HL-60/S4 (cell line): Measurements from ENCODE around the gene TRABD2B.

Source experiments
- in situ Hi-C: fragments of 300-500 bp; cut with MboI; formaldehyde crosslinking; loops from 2 replicates; pipeline ENCODE4 v1.14.3; 2022; ENCODE audit warnings: low sequenced_read_pairs

TRABD2B gene

DNA sequence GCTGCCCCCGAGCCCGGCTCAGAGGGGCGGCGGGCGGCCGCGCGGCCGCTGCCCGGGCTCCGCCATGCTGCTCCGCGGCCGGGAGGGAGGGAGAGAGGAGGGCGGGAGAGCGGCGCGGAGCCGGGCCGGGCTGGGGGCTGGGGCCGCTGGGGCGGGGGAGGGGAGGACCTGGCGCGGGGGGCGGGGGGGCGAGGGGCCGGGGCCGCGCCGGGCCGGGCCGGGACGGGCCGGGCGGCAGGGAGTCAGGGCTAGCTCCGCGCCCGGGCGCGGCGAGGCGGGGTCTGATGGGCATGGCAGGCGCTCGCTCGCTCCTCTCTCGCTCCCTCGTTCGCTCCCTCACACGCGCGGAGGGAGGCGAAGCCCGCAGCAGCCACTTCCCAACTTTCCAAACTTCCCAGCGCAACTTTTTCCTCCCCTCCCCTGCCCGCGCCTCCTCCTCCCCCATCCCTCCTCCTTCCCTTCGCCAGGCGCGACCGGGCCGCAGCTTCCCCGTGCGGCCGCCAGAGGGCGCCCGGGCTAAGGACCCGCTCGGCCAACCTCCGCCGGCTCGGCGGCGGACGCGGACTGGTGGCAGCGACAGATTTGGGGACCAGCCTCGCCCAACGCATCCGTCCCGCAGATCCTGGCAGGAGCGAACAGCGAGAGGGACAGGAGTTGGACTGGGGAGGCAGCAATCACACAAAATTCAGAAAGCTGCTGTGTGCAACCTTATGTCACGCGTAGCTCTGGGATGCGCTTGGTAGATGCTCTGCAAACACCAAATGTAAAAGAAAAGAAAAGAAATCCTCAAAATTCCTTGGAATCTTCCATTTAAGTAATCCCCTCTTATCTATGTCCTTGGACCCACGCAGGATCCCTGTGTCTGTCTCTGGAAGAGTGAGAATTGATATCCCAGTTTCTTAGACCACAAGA is at the start of gene TRABD2B:
Gene TRABD2B (minus strand): TSS at position 97 of the 912 bp plus-strand sequence.
- in situ Hi-C loops = no loop called here

DNA sequence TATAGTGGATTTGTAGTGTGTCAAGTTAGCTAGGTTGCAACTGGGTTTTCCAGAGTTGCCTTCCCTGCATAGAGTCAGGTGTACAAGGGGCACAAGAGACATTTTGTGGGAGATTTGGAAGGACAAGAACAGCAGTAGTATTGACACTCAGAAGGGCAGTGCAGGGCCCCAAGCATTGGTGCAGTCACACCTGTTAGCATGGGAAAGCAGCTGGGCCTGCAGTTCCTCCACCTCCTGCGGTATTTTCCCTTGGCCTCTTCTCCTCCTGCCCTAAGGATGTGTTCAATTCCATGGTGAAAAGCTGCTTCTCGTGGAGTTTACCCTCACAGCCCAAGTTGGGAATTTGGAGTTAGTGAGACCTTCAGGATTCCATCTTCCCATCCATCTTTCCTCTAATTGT is 47.1 kb upstream of the TRABD2B start:
- in situ Hi-C loops = no loop called here

DNA sequence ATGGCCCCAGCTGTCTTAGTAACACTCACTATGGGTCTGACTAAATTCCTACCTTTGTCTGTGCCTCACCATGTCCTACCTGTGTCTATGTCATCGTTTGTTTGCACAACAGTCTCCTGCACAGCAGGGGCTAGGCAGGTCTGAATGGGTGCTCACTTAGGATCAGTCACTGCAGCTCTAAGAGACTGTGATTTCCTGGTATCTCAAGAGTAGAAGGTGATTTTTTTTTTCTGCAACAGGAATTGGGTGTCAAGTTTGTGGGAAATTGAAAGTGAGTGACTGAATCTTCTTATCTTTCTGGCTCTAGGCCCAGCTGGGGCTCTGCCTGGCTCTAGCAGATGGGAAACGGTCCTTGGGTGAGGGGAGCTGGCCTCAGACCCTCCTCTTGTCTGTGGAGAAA is 46.4 kb upstream of the TRABD2B start:
- in situ Hi-C loops = no loop called here

DNA sequence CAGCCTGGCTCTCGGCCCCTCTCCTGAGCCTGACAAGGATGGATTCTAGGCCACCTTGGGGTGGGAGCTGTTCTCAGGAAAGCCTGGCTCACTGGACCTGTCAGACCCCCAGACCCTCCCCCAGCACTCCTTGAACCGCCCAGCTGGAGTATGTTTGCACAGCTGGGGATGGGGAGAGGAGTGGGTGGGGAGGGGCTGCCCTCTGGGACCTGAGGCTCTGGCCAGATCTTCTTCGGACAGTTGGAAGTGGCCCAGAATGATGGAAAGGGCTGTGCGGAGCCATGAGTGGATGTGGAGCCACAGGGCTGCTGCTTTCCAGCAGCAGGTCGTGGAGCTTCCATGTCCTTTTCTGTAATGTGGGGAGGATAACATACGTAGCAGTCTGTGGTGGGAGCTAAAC is 43.0 kb upstream of the TRABD2B start:
- in situ Hi-C loops = no loop called here

DNA sequence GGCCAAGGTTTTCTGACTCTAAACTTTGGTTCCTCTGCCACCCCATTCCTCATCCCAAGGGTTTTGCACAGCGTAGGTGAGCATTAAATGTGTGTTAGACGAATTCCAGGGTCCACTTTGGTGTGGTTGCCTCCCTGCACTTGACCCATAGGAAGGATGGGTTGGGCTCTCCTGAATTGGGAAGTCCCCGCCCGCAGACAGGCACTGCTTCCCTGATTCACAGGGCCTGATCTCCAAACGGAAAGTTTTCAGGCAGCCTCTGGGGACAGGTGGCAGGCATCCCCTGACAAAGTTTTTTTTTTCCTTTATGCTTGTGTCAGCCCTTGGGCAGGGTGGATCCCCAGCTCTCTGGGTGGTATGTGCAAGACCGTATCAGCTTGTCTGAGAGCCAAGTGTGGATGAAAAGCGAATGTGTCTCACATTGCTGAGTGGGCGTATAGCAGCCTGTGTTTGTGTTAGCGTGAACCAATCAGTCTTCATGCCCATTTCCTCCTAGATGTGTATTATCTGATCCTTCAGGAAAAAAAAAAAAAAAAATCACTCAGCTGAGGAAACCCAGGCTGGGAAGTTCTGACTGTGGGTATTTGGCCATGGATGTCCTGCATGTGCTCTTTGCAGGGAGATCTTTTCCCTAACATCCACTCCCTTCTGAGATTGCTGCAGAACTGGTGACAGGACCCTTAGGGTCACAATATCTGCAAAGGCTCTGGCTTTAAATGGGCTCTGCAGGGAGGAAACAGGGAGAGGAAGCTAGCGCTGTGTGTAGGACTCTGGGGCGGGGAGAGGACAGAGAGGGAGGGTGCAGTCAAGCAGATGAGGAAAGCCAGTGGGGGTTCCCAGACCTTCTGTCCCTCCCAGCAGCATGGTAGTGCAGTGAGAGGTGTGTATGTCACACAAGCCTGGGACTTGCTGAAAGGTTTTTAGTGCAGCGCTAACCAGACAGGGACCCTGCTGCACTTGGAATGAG is 42.2 kb upstream of the TRABD2B start:
- in situ Hi-C loops = no loop called here

DNA sequence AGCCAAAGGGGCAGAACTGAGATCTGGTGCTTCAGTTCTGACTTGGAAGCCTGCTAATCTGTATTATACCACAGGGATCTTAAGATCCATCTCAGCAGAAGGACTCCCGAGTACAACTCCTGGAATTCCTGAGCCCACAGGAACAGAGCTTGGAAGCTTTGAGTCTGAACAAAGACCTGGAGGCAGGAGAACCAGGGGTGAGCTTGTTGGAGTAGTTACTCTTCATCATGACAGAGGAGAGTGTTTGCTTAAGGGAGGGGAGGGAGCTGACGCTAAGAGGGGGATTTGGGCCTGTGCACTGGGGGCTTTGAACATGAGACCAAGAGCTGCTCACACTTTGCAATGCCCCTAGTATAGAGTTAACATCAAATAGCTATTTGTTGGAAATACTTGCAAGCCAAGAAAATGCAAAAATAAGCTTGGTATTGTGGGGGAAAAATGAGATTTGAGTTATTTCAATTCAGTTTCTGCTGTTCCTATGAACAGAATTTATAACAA is 41.1 kb upstream of the TRABD2B start:
- in situ Hi-C loops = no loop called here

DNA sequence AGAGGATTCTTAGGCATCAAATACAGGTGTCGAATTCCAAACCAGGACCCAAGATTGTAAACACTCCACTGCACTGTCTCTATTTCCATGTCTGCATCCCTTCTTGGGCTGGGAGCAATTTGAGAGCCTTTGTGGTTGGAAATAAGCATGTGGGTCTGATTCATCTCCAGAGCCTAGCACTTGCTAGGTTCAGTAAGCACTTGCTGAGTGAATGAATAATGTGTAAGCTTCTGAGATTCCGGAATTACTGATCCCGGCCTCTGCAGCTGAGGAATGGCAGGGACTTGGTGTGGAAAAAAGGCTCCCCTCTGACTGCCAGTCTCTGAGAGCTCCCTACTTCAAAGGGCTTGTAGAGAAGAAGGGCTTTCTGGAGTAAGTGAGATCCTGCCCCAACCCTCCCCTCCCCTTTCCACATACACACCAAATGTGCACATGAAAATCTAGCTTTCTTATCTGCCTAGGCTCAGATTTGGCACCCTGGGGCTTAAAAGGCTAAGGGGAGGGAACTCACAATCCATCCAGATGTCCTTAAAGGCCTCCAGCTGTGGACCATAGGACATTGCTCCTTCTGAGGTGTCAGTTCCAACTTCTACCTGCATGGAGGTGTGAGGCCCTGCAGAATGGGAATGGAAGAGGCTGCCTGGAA is 39.6 kb upstream of the TRABD2B start:
- in situ Hi-C loops = no loop called here

DNA sequence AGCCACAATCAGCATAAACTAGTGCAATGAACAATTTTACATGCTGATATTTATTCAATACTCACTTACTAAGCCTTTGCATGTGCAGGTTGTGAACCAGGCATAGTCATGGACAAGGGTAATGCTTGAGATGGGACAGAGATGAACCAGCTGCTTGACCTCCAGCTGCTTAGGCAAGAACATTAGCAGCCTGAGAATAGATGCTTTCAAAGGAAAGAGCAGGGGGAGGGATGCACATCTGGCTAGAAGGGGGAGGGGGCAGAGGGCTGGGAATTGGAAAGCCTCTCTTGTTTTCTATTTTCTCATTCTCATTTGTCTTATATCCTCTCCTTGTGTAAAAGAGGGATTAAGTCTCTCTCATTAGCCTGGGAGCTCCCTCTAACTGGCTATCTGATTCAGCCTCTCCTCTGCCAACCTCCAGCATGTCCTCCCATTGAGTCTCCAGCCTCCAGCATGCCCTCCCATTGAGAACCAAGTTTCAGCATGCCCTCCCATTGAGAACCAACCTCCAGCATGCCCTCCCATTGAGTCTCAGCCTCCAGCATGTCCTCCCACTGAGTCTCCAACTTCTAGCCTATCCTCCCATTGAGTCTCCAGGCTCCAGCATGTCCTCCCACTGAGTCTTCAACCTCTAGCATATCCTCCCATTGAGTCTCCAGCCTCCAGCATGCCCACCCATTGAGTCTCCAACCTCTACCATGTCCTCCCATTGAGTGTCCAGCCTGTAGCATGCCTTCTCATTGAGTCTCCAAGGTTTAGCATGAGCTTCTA is 38.4 kb upstream of the TRABD2B start:
- in situ Hi-C loops = no loop called here

DNA sequence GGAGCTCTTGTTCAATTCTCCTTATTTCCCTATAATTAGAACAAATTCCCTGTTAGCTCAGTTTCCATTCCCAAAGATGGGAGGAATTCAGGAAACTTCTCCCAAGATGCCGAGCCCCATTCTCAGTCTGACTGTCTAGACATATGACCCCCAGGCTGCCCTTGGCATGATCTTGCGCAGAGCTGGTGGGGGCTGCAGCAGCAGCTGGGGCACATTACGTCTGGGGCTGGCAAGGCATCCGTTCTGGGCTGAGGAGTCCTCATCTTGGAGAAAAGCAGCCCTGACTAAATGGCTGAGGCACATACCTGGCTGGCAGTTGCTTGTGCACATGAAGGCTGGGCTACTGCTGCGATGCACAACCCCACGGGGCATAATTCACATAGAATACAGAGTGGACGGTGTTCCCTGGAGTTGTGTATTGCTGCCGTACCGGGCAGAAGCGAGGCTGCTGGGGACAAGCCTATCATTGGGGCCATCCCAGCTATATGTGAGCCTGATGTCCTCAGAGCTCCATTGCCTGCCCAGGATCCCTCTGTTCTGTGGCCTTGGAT is 36.4 kb upstream of the TRABD2B start:
- in situ Hi-C loops = no loop called here

DNA sequence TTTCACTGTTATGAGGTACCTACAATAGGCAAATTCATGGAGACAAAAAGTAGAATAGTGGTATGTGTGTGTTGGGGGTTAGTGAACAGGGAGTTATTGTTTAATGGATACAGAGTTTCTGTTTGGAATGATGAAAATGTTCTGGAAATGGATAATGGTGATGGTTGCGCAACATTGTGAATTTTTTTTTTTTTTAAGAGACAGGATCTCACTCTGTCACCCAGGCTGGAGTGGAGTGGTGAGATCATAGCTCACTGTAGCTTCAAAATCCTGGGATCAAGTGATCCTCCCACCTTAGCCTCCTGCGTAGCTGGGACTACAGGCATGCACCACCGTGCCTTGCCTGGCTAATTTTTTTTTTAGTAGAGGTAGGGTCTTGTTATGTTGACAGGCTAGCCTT is 34.5 kb upstream of the TRABD2B start:
- in situ Hi-C loops = no loop called here

DNA sequence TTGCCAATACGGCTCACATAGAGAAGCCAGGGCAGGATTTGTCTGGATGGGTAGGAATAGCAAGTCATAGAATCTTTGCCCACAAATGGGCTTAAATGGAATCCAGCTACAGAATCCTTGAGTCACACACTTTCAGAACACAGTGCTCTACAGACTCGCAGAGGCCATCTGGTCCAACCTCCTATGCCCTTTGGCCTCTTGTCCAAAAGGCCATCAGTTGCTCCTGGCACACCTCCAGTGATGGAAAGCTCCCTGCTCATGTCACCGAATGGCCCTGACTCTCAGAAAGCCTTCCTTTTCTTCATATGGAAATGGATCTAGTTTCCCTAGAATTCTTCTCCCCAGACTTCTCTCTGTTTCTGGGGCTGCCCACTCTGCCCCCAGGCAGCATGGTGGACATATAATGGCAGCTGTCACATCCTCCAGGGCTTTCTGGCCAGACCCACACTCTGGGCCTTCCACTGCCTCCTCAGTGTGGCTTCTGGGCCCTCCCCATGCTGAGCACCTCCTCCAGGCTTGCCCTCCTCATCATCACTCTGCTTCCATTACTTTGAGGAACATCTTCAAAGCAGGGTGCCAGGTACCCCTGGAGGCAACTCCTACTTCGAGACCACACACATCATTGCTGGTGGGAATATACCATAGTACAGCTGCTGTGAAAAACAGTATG is 33.6 kb upstream of the TRABD2B start:
- in situ Hi-C loops = no loop called here

DNA sequence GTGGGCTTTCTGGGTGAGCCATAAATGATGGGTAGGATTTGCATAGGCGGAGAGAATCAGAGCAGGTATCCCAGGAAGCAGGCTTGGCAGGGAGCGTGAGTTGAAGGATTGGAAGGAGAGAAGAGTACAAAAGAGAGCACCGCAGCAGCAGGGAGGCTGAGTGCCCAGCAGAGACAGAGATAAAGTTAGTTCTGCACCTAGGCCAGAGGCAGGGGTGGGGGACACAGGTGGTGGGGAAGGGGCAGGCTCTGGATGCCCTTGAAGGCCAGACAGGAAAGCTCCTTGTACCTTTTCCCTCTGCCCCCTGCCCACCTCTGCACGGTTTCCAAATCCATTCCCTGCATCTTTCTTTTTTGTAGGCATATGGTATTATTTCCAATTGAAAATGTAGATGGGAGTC is 33.0 kb upstream of the TRABD2B start:
- in situ Hi-C loops = no loop called here

DNA sequence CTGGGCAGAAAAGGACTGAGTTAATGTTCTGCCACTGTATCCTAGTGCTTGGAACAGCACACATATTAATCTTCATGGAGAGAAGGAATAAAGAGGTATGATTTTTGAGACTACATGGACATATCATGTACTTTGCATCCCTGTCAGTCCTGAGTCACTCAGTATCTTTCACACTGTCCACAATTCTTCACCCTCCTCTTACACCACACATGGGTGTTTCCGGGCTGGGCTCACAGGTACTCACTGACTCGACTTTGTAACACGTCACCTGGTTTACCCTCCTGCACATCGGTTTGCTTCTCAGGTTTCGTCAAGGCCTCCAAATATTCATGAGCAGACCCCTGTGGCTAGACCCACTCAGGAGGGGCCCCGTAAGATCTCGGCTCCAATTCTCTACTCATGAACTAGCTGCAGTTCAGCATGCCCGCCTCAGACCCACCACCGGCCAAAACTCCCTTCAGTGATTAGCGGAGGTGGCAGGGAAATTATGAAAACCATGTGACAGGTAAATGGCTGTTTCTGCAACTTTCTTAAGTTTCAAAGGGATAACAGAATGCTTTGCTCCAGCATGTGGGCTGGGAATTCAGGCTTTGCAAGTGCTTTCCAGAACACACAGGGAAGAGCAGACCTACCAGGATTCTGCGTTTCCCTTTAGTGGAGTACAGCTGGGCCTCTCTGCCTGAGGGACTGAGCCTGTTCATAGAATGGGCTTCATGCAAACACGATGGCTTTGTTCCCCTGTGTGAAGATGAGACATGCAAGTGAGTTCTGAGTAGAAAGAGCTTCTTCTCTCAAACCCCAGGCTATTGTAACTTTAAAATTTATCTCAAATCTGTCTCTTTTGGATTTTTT is 31.3 kb upstream of the TRABD2B start:
- in situ Hi-C loops = no loop called here

DNA sequence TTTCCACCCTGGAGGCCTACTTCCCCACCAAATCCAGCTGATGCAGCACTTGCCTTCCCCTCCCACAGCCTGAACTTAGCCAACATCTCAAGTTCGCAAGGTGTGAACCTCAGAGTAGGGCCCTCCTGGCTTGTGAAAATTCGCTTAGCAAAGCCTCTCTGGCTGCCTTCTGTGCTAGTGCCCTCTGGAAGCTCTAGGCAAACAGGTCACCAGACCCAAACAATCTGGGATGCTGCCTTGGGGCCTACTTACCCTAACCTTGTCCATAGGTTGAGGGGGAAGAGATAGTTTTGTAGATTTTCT is 30.3 kb upstream of the TRABD2B start:
- in situ Hi-C loops = no loop called here

DNA sequence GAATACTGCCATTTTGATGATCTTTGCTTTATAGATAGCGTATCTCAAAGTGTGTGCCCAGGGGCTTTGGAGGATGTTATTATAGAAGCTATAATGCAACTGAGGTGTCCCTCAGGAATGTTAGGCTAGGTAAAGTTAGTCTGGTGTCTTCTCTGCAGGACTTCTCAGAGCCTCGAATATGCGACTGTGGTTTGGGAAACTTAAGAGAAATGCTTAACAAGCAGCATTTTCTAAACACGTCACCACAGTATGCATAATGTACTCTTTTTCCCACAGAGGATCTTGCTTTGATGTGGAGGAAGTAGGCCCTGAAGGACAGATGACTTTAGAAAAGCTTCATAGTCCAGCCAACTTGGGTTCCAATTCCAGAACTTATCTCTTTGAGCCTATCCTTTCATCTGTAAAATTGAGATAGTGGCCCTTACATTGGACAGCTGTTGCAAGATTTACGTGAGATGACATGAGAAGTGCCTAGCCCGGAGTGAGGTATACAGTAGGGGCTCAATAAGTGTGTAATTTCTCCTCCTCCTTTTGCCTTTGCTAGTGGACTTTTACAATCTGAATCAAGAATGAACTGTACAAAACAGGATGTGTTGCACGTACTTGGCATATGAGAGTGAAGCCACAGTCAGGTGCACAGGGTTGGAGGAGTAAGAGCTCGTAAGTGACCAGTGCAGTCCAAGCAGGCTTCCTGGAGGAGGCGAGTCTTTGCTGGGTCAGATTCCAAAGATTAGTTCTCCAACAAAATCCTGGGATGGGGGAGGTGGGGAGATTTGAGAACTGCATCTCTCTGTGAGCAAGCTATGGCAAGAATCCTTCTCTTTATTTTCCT is 29.7 kb upstream of the TRABD2B start:
- in situ Hi-C loops = no loop called here

DNA sequence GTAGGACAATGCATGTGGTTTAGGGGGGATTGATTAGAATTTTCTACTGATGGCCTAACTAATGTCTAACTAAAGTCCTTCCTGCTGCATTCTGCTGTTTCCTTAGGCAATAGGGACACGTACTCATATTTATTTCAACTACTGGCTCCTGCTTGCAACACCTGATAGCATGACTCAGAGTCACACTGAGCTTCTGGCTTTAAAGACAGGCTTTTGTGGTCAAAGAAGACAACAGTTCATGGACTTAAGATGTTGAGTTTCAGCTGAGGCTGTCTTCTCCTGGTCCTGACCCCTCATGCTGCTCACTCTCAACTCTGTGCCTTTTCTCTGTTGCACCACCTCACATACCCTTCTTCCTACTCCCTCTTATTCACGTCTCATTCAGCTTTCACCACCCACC is 29.1 kb upstream of the TRABD2B start:
- in situ Hi-C loops = no loop called here

DNA sequence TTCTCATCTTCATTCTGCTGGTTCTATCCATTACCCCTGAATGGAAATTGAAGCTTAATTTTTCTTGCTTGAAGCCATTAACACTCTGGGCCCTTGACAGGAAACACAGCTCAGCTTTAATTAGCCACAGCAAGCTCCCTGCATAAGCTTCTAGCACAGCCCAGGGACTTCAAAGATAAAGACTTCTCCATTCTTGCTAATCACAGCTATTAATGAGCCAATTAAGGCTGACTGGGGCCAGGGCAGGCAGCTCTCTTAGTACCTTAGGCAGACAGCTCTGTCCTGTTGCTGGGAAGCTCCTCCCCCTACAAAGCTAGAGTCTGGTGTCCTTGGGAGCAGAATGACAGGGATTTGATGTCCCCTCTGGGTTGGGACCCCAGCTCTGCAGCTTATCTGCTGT is 27.9 kb upstream of the TRABD2B start:
- in situ Hi-C loops = no loop called here

DNA sequence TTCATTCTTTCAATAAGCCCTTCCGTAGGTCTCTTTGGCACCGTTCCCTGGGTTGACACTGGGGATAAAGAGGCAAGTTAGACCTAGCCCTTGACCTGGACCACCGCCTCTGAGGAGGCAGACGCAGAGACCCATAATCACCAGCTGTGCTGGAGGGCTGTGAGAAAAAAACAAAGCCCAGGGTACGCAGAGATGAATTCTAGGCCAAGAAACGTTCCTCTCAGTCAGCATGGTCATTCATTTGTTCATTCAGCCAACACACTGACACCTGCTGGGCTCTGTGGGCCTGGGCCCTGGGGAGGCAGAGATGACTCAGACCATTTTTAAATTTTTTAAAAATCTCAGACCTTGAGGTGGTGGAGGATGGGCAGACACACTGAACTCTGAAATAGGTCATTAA is 26.3 kb upstream of the TRABD2B start:
- in situ Hi-C loops = no loop called here
